Lower leg skin (tissue), 4 donors: ENCODE measurements around the gene DNAI1. TPM values are rescaled to one million over a fixed set of nuclear protein-coding genes. Genes with fewer than 3 reads are reported as not detected.

ENCODE experiments used
- DNase-seq, 2 donors: peaks; one replicate each; pipeline ENCODE4 v3.0.0-alpha.2; 2019; ENCODE audit warnings: low spot score in 2 of 2
- H3K4me3 ChIP-seq: fragments of 200-600 bp; sonication (generic); 2 replicates; pipeline ENCODE4 v1.5.1; 2017; ENCODE audit warnings: mild to moderate bottlenecking, low read depth; ENCODE audit not compliant: poor library complexity, severe bottlenecking
- CTCF ChIP-seq, 3 donors: fragments of 450-650 bp; IDR thresholded peaks; one replicate each; pipeline ENCODE4 v1.5.1; 2016; ENCODE audit warnings: antibody characterized with exemption in 3 of 3, mild to moderate bottlenecking in 3 of 3, moderate library complexity in 2 of 3
- POLR2A ChIP-seq, 2 donors: fragments of 450-650 bp; IDR thresholded peaks; one replicate each; pipeline ENCODE4 v1.6.1; 2016 to 2017; ENCODE audit warnings: antibody characterized with exemption in 2 of 2, mild to moderate bottlenecking in 1 of 2, moderate library complexity in 1 of 2
- WGBS, 2 donors: methylation state at CpG; one replicate each; pipeline ENCODE4 v1.1.5; 2018; 5-methylcytosine and 5-hydroxymethylcytosine counted together
- intact Hi-C: fragments of 100-400 bp; cut with DNase I; formaldehyde crosslinking; loops from one replicate; pipeline ENCODE4 v1.15.0; 2023; ENCODE audit warnings: low total_unique reads
- total RNA-seq, 4 donors: library from RNA; depleted of rRNA; stranded (reverse); fragments of >200 nt; gene quantifications; one replicate each; pipeline ENCODE4 v1.1.0, GENCODE V29; 2016

Gene DNAI1
- total RNA-seq, 4 donors from 2014 or later: not detected

GRCh38 chr9:34552986-34553385 is 94.4 kb downstream of the DNAI1 start:
- intact Hi-C loops: loop anchor here (5.0 kb wide), 1 partner anchor 39 kb away; no protein-coding TSS in a partner anchor
- TF ChIP-seq CTCF (IDR thresholded peaks at IDR 0.05) (no peak), POLR2A (IDR thresholded peaks at IDR 0.05) (no peak)
- 96 to 97% methylated on average over 2 of the region's 2 CpGs for WGBS, 2 donors
- DNase-seq: peak in 1 of 2 donors; percentile 57
- H3K4me3 ChIP-seq: no peak overlapping the region

DNA sequence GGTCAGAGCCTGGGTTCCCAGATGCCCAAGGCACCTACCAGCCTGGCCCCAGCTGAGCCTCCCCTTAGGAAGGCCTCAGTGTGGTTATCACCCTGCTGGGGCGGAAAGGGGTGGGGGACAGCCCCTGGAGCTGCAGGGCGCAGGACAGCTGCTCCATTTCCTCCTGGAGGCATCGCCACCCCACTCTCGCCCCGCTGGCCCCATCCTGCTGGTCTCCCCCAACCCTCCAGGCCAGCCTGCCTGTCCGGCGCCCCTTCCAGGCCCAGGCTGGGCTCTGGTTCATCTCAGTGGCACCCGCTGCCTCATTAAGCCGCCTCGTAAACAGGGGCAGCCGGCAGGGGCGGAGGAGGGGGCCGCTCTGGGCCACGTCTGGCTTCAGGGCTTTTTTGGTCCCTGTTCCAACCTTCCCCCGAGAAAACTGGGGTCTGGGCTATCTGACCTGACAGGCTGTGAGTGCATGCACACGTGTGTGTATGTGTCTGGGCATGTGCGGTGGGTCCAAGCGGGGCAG is 95.0 kb downstream of the DNAI1 start:
- intact Hi-C loops: loop anchor here (5.0 kb wide), 1 partner anchor 39 kb away; no protein-coding TSS in a partner anchor
- 81 to 90% methylated on average over 16 to 17 of the region's 18 CpGs for WGBS, 2 donors
- H3K4me3 ChIP-seq: no peak overlapping the region
- DNase-seq: no peak
- no peak for TF ChIP-seq CTCF (IDR thresholded peaks at IDR 0.05)
- TF ChIP-seq POLR2A (IDR thresholded peaks at IDR 0.05): no peak

GRCh38 chr9:34554211-34555001 is 95.8 kb downstream of the DNAI1 start:
- no peak overlapping the region for H3K4me3 ChIP-seq
- WGBS, 2 donors: 69 to 75% methylated on average over 16 of the region's 16 CpGs
- no peak for DNase-seq
- intact Hi-C loops: loop anchor here (5.0 kb wide), 1 partner anchor 38 kb away; no protein-coding TSS in a partner anchor
- TF ChIP-seq CTCF (IDR thresholded peaks at IDR 0.05) (no peak), POLR2A (IDR thresholded peaks at IDR 0.05) (no peak)

- WGBS, 2 donors: 41 to 52% methylated on average over 23 of the region's 23 CpGs
- no peak for DNase-seq
- intact Hi-C loops: no loop called here
- H3K4me3 ChIP-seq: no peak overlapping the region
- TF ChIP-seq POLR2A (IDR thresholded peaks at IDR 0.05) (no peak), CTCF (IDR thresholded peaks at IDR 0.05) (no peak)
Observed at GRCh38 chr9:34555002-34555348, 96.4 kb downstream of the DNAI1 start.

DNA sequence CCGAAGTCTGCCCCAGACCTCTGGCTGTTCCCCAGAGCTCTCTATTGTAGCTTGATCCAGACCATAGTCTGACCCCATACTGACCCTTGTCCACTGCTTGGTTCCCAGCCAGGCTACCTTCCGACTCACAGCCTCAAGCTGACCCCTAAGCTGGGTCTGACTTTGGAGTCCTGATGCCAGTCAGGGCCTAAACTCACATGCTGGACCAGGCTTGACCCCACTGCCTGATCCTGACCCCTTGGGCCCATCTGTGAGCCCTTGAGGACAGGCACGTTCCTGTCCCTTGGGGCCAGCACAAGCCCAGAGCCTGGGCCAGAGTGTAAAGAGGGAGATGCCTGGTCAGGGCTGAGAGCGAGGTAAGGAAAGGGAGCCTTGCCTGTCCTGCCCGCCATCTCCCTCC is 96.9 kb downstream of the DNAI1 start:
- WGBS, 2 donors: 80 to 87% methylated on average over 5 of the region's 5 CpGs

More for the DNA sequence above, 96.9 kb downstream of the DNAI1 start:
- H3K4me3 ChIP-seq: no peak overlapping the region
- intact Hi-C loops: no loop called here
- DNase-seq: no peak
- TF ChIP-seq POLR2A (IDR thresholded peaks at IDR 0.05) (no peak), CTCF (IDR thresholded peaks at IDR 0.05) (no peak)
